Smooth muscle cell of the coronary artery (primary cell): ENCODE data around the gene SNED1. TPM values are rescaled to one million over a fixed set of nuclear protein-coding genes. Genes with fewer than 3 reads are reported as not detected.

Experiments used
- total RNA-seq: library from RNA; depleted of rRNA; stranded (reverse); fragments of >200 nt; gene quantifications from 2 replicates; pipeline ENCODE4 v1.2.3, GENCODE V29; 2014; ENCODE audit warnings: low replicate concordance

Gene SNED1
- total RNA-seq = 7.4 and 80.4 TPM in 2 replicates

DNA sequence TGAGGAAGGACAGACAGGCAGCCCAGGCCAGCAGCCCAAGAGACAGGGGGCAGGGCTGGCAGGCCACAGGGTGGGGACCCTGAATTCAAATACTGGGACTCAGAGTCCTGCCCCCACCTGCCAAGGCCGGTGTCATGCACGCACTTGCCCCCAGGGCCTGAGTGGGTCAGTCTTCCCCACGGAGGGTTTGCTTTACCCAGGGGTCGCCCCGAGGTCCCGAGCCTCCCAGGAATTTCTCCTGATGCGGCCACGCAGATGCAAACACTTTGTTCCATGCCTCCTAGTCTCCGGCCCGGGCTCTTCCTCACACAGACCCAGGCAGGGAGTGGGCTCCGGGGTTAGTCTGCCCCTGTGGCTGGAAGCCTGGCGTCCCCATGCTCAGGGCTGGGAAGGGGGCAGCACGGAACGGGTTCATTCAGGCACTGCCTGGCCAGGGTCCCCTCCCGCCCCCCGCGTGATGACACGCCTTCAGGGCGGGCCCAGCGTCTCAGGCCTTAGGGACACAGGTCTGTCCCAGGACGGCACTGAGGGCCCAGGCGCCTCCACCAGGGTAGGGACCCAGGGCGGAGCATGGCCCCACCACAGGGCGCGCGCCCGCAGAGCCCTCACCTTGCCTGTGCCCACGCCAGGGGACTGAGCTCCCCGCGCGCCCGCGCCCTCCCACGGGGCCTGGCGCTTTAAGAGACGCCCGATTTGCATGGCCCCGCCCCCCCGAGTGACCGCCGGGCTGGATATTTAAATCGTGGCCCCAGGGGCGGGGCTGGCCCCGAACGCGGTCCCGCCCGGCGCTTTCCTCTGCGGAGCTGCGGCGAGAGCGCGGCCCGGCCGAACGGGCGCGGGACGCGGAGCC, at the start of gene SNED1:
Gene SNED1, plus strand, starts transcription at position 763 of the 850 bp plus-strand sequence. CDS start 220 bp downstream, outside the sequence.

DNA sequence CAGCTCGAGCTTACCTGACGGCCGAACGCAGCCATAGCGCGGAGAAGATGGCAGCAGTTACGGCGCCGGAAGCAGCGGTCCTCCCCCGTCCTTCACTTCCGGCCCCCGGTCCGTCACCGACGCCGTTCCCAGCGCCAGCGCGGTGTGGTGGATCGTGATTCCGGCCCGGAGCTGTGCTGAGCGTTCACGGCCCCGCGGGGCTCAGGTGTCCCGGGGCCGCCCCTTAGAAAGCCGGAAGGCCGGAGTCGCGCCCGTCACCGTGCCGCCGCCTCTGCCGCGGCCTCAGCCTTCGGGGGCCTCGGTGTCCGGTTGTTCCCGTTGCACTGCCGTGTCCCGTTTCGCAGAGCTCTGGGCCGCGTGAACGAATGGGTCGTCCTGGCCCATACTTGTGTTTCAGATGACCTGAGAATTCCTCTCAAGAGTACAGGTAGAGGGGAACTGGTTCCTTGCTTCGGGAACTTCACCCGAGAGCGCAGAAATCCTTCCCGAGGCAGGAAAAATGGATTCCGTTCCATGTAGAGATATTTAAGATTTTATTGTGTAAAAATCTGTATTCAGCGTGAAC, 103.9 kb downstream of the SNED1 start, which contains the start of gene MTERF4:
Gene MTERF4, minus strand, starts transcription at position 49 of the 565 bp plus-strand sequence. Its CDS starts 14 bp downstream, at position 35.

Other genes starting within 250 kb of the SNED1 start
- under 0.01 TPM in 1 of 2 replicates, not detected in the other for gene KIF1A, start 178.4 kb upstream of the SNED1 start, total RNA-seq
- not detected in 2 replicates for gene AGXT, start 129.8 kb upstream of the SNED1 start, total RNA-seq
- gene MAB21L4, start 102.5 kb upstream of the SNED1 start, total RNA-seq = not detected in 2 replicates
- gene CROCC2, start 92.3 kb upstream of the SNED1 start, total RNA-seq = 0.12 TPM in 1 of 2 replicates, not detected in the other
- 24.9 and 73.7 TPM in 2 replicates for gene MTERF4, start 103.7 kb downstream of the SNED1 start, total RNA-seq
- 2.4 and 9.9 TPM in 2 replicates for gene PASK, start 150.9 kb downstream of the SNED1 start, total RNA-seq
- gene PPP1R7, start 151.8 kb downstream of the SNED1 start, total RNA-seq = 100 and 202 TPM in 2 replicates
- gene ANO7, start 190.1 kb downstream of the SNED1 start, total RNA-seq = 0.12 and 0.23 TPM in 2 replicates